Mesenchymal stem cell (in vitro differentiated cells and primary cell): ENCODE data around the gene DMAP1. TPM values are rescaled to one million over a fixed set of nuclear protein-coding genes. Genes with fewer than 3 reads are reported as not detected.

Experiments used
- DNase-seq: peaks from one replicate; pipeline ENCODE4 v3.0.0-alpha.2; 2013
- H2AFZ ChIP-seq: one replicate; pipeline ENCODE4 v1.6.1; 2013; ENCODE audit warnings: low read depth, mild to moderate bottlenecking, control low read depth, inconsistent platforms, low read length, moderate library complexity
- H2AK5ac ChIP-seq: 2 replicates; pipeline ENCODE4 v1.6.1; 2013; ENCODE audit warnings: low read length, moderate library complexity, mild to moderate bottlenecking, inconsistent platforms; ENCODE audit not compliant: severe bottlenecking
- H2BK120ac ChIP-seq: one replicate; pipeline ENCODE4 v1.6.1; 2013; ENCODE audit warnings: low read depth, mild to moderate bottlenecking, inconsistent platforms, low read length, moderate library complexity
- H2BK12ac ChIP-seq, 2 experiments: one replicate each; pipeline ENCODE4 v1.6.1; 2013; ENCODE audit warnings: inconsistent platforms in 2 of 2, low read length in 2 of 2, mild to moderate bottlenecking in 2 of 2, moderate library complexity in 2 of 2, control low read depth in 1 of 2
- H2BK15ac ChIP-seq: one replicate; pipeline ENCODE4 v1.6.1; 2013; ENCODE audit warnings: mild to moderate bottlenecking, low read depth, inconsistent platforms; ENCODE audit not compliant: poor library complexity, severe bottlenecking
- H2BK5ac ChIP-seq: 2 replicates; pipeline ENCODE4 v1.6.1; 2013; ENCODE audit warnings: low read depth, mild to moderate bottlenecking, low read length, control low read depth, inconsistent platforms; ENCODE audit not compliant: poor library complexity, severe bottlenecking
- H3K14ac ChIP-seq, 2 experiments: one replicate each; pipeline ENCODE4 v1.6.1; 2013; ENCODE audit warnings: inconsistent platforms in 2 of 2, low read length in 2 of 2, control low read depth in 1 of 2, mild to moderate bottlenecking in 1 of 2, moderate library complexity in 1 of 2
- H3K18ac ChIP-seq, 2 experiments: one replicate each; pipeline ENCODE4 v1.6.1; 2013; ENCODE audit warnings: inconsistent platforms in 2 of 2, low read length in 2 of 2, control low read depth in 1 of 2, low read depth in 1 of 2, mild to moderate bottlenecking in 1 of 2
- H3K23ac ChIP-seq, 2 experiments: one replicate each; pipeline ENCODE4 v1.6.1; 2013; ENCODE audit warnings: inconsistent platforms in 2 of 2, low read length in 2 of 2, mild to moderate bottlenecking in 2 of 2, moderate library complexity in 2 of 2, control low read depth in 1 of 2
- H3K27ac ChIP-seq: 2 replicates; pipeline ENCODE4 v1.5.1; 2013; ENCODE audit warnings: mild to moderate bottlenecking, moderate library complexity, low read length, control low read depth, inconsistent platforms; ENCODE audit not compliant: poor library complexity, severe bottlenecking
- H3K27me3 ChIP-seq, 2 experiments: 2 replicates each; pipeline versions ENCODE4 v1.6.1 to v1.7.0; 2013; ENCODE audit warnings: low read length in 2 of 2, mild to moderate bottlenecking in 2 of 2, moderate library complexity in 2 of 2, control low read depth in 1 of 2, inconsistent platforms in 1 of 2; ENCODE audit not compliant: control insufficient read depth in 1 of 2, insufficient read depth in 1 of 2
- H3K36me3 ChIP-seq, 2 experiments: 2 replicates each; pipeline versions ENCODE4 v1.6.1 to v1.7.0; 2013; ENCODE audit warnings: low read length in 2 of 2, control low read depth in 1 of 2, inconsistent platforms in 1 of 2, low read depth in 1 of 2, mild to moderate bottlenecking in 1 of 2; ENCODE audit not compliant: insufficient read depth in 2 of 2, control insufficient read depth in 1 of 2
- H3K4ac ChIP-seq, 2 experiments: one replicate each; pipeline ENCODE4 v1.6.1; 2013; ENCODE audit warnings: inconsistent platforms in 2 of 2, low read length in 2 of 2, mild to moderate bottlenecking in 2 of 2, moderate library complexity in 2 of 2, control low read depth in 1 of 2, low read depth in 1 of 2
- H3K4me1 ChIP-seq: 2 replicates; pipeline ENCODE4 v1.6.1; 2013; ENCODE audit warnings: low read depth, low read length, control low read depth; ENCODE audit not compliant: control insufficient read depth, insufficient read depth
- H3K4me2 ChIP-seq: 2 replicates; pipeline ENCODE4 v1.6.1; 2013; ENCODE audit warnings: low read length, mild to moderate bottlenecking, inconsistent platforms; ENCODE audit not compliant: poor library complexity, severe bottlenecking
- H3K4me3 ChIP-seq, 2 experiments: 2 replicates each; pipeline versions ENCODE4 v1.5.1 to v1.7.0; 2013; ENCODE audit warnings: low read length in 2 of 2, mild to moderate bottlenecking in 2 of 2, control low read depth in 1 of 2, low read depth in 1 of 2; ENCODE audit not compliant: insufficient read depth in 1 of 2
- H3K79me1 ChIP-seq: replicated peaks from 2 replicates; pipeline ENCODE4 v1.6.1; 2013; ENCODE audit warnings: mild to moderate bottlenecking, control low read depth, low read length, inconsistent platforms; ENCODE audit not compliant: poor library complexity, severe bottlenecking
- H3K9ac ChIP-seq: 2 replicates; pipeline ENCODE4 v1.7.0; 2013; ENCODE audit warnings: mild to moderate bottlenecking, low read length, moderate library complexity
- H3K9me3 ChIP-seq: 2 replicates; pipeline ENCODE4 v1.7.0; 2013; ENCODE audit warnings: mild to moderate bottlenecking, low read length; ENCODE audit not compliant: control insufficient read depth
- H4K8ac ChIP-seq: one replicate; pipeline ENCODE4 v1.6.1; 2013; ENCODE audit warnings: inconsistent platforms, mild to moderate bottlenecking, low read length, moderate library complexity
- H4K91ac ChIP-seq: one replicate; pipeline ENCODE4 v1.6.1; 2013; ENCODE audit warnings: mild to moderate bottlenecking, low read length, inconsistent platforms
- WGBS: methylation state at CpG from one replicate; pipeline ENCODE4 v1.1.7; 2013; ENCODE audit warnings: mixed read lengths; 5-methylcytosine and 5-hydroxymethylcytosine counted together
- polyA plus RNA-seq, 2 experiments: library from polyadenylated mRNA; stranded (reverse); fragments of 200-250 nt; gene quantifications; one replicate each; pipeline ENCODE4 v1.2.3, GENCODE V29; 2013

The DMAP1 gene
- polyA plus RNA-seq (2013, experiment 1 of 2): 18.5 TPM
- polyA plus RNA-seq (2013, experiment 2 of 2): 18.4 TPM

GRCh38 chr1:44213222-44214112 lies at the start of gene DMAP1:
Gene DMAP1, plus strand, starts transcription at chr1:44213471. Its CDS starts 283 bp downstream, at chr1:44213754.
- Histone ChIP-seq H3K79me1 (peaks cover 27% of the 10 kb centered on the region), H3K36me3 (peaks cover 25 to 36% of the 10 kb centered on the region in 2 experiments), H3K23ac (no peak within 1 kb of the TSS), H2AFZ (peak within 1 kb of the TSS; percentile 72), H3K27me3 (no peaks in the 10 kb centered on the region), H3K9me3 (no peaks in the 10 kb centered on the region), H3K27ac (no peak within 1 kb of the TSS), H2AK5ac (no peak within 1 kb of the TSS), H2BK120ac (no peak within 1 kb of the TSS), H3K18ac (peak within 1 kb of the TSS; percentile 76 to 94), H3K4me3 (peak within 1 kb of the TSS; percentile 74 to 99), H2BK5ac (no peak within 1 kb of the TSS), H4K8ac (peak within 1 kb of the TSS; percentile 99), H3K14ac (peak within 1 kb of the TSS in 1 of 2 experiments; percentile 80), H3K4ac (peak within 1 kb of the TSS; percentile 77 to 91), H2BK15ac (peak within 1 kb of the TSS; percentile 84), H3K4me1 (peaks cover 18% of the 10 kb centered on the region), H3K9ac (peak within 1 kb of the TSS; percentile 93), H2BK12ac (peak within 1 kb of the TSS in 1 of 2 experiments; percentile 42), H3K4me2 (peak within 1 kb of the TSS; percentile 80), H4K91ac (peak within 1 kb of the TSS; percentile 98)
- peak; percentile 81 for DNase-seq
- 2% methylated on average over 40 of the region's 44 CpGs for WGBS

GRCh38 chr1:44168520-44169098 lies 44.7 kb upstream of the DMAP1 start:
- Histone ChIP-seq H3K18ac (no peak overlapping the region), H3K4me3 (no peak overlapping the region), H3K36me3 (no peaks in the 10 kb centered on the region), H3K14ac (no peak overlapping the region), H2BK15ac (no peak overlapping the region), H2AK5ac (no peak overlapping the region), H2BK120ac (no peak overlapping the region), H3K27me3 (peaks cover 0 to 3% of the 10 kb centered on the region in 2 experiments), H2AFZ (no peak overlapping the region), H3K4me1 (no peaks in the 10 kb centered on the region), H3K79me1 (no peaks in the 10 kb centered on the region), H3K9me3 (peaks cover 1% of the 10 kb centered on the region), H2BK12ac (no peak overlapping the region), H3K23ac (no peak overlapping the region), H3K4me2 (no peak overlapping the region), H4K91ac (no peak overlapping the region), H2BK5ac (no peak overlapping the region), H4K8ac (no peak overlapping the region), H3K4ac (no peak overlapping the region), H3K9ac (no peak overlapping the region), H3K27ac (no peak overlapping the region)
- no peak for DNase-seq
- WGBS: 83% methylated on average over 5 of the region's 5 CpGs

- H2BK5ac ChIP-seq: no peak overlapping the region
- H3K14ac ChIP-seq: no peak overlapping the region
- H3K4me3 ChIP-seq: no peak overlapping the region
- no peak overlapping the region for H3K27ac ChIP-seq
- no peaks in the 10 kb centered on the region for H3K4me1 ChIP-seq
- H3K23ac ChIP-seq: no peak overlapping the region
- no peaks in the 10 kb centered on the region for H3K79me1 ChIP-seq
- no peak overlapping the region for H2AK5ac ChIP-seq
- no peak overlapping the region for H2BK15ac ChIP-seq
- no peak overlapping the region for H3K18ac ChIP-seq
- H3K36me3 ChIP-seq: no peaks in the 10 kb centered on the region
- H4K91ac ChIP-seq: no peak overlapping the region
- H3K9ac ChIP-seq: peak overlapping the region; percentile 55
- no peak overlapping the region for H2AFZ ChIP-seq
- H4K8ac ChIP-seq: no peak overlapping the region
- H2BK120ac ChIP-seq: no peak overlapping the region
- no peak overlapping the region for H3K4me2 ChIP-seq
- H3K4ac ChIP-seq: no peak overlapping the region
- DNase-seq: peak; percentile 5
- WGBS: 84% methylated on average over 3 of the region's 3 CpGs
- peaks cover 0 to 3% of the 10 kb centered on the region in 2 experiments for H3K27me3 ChIP-seq
- no peak overlapping the region for H2BK12ac ChIP-seq
- H3K9me3 ChIP-seq: peaks cover 11% of the 10 kb centered on the region
These were observed 42.9 kb upstream of the DMAP1 start for GRCh38 chr1:44170281-44170823.

- Histone ChIP-seq H2BK5ac (no peak overlapping the region), H3K27ac (no peak overlapping the region), H4K8ac (no peak overlapping the region), H3K9me3 (peaks cover 11% of the 10 kb centered on the region), H3K4me1 (no peaks in the 10 kb centered on the region), H2BK120ac (no peak overlapping the region), H3K36me3 (no peaks in the 10 kb centered on the region), H3K9ac (no peak overlapping the region), H2BK15ac (no peak overlapping the region), H2AFZ (no peak overlapping the region), H2BK12ac (no peak overlapping the region), H3K4ac (no peak overlapping the region), H3K4me3 (no peak overlapping the region), H3K14ac (no peak overlapping the region), H3K4me2 (no peak overlapping the region), H3K23ac (no peak overlapping the region), H2AK5ac (no peak overlapping the region), H3K18ac (no peak overlapping the region), H4K91ac (no peak overlapping the region), H3K79me1 (no peaks in the 10 kb centered on the region), H3K27me3 (no peaks in the 10 kb centered on the region)
- WGBS: 64% methylated on average over 1 of the region's 1 CpG
- no peak for DNase-seq
These were observed 38.6 kb upstream of the DMAP1 start for GRCh38 chr1:44174630-44175029.
